Measurements from ENCODE around the gene NOBOX.
"Not testable (repeated sequence)": the region's sequence is repeated elsewhere in the genome, so short reads cannot be mapped to it uniquely, and the experiment has no call there.

Gene NOBOX

GRCh38 chr7:144403649-144404061, at the start of gene NOBOX:
Gene NOBOX (minus strand): TSS chr7:144403693.
- no peak for DNase-seq

GRCh38 chr7:144452064-144452463, 48.6 kb upstream of the NOBOX start:
- DNase-seq = no peak

DNA sequence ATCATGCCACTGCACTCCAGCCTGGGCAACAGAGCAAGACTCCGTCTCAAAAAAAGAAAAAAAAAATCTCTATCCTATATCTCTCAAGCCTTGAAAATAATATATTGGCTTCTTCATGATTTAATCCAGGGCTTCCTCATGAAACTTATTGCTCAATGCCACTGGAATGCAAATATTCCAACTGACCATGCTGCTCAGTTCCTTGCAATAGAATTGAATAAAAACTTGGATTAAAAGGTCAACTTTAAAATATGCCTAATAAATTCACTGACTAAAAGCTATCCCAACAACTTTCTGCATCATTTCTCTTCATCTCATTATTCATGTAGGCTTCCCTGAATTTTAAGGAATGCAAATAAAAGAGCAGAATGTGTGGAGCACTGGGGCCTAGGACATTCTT, 42.1 kb upstream of the NOBOX start:
- DNase-seq = no peak

- no peak for DNase-seq
These were observed 36.3 kb upstream of the NOBOX start for GRCh38 chr7:144439717-144440205.

- DNase-seq = peak; percentile 36
These were observed 35.3 kb upstream of the NOBOX start for GRCh38 chr7:144438759-144439158.

DNA sequence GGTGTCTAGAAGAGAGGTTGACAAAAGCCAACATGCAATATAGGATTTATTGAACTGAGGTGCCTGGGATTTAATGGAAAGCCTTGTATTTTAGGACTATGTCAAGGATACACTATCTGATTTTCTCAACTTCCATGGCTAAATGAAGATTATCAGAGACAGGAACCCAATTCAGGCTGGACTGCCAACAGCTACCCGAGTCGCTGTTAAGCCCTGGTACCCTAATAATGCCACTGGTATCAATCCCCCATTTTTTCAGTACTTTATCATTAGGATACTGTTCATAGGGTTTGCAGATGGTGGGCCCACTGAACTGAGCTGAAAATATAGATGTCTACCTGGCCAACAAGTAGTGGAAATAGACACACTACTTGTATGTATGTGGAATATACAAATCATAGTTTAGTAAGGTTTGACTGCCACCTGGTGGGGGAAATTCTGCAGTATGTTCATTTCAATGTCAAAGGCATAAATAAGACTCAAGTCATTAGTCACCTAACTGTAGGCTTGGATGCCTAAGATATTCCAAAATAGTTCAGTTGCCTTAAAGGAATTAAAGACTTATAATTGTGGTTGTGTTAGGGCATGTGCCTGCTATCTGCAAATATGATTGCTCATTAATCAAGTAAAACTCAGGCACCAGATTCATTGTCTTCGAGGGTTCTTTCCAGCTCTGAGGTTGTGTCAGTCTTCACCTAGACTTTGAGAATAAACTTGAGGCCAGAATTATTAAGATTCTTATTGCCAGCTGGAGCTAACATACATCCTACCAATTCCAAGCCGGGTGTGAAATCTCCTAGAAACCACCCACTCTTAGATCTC, 34.1 kb upstream of the NOBOX start:
- DNase-seq = peak; percentile 84

- DNase-seq = no peak
These were observed 33.0 kb upstream of the NOBOX start for GRCh38 chr7:144436500-144436899.

DNA sequence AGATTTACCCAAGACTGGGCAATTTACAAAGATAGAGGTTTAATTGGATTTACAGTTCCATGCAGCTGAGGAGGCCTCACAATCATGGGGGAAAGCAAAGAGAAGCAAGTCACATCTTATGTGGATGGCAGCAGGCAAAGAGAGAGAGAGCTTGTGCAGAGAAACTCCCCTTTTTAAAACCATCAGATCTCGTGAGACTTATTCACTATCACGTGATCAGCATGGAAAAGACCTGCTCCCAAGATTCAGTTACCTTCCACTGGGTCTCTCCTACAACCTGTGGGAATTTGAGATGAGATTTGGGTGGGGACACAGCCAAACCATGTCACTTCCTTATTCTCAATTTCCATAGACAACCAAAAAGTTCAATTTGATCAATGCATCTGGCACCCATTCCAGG, 24.9 kb upstream of the NOBOX start:
- DNase-seq = no peak

DNA sequence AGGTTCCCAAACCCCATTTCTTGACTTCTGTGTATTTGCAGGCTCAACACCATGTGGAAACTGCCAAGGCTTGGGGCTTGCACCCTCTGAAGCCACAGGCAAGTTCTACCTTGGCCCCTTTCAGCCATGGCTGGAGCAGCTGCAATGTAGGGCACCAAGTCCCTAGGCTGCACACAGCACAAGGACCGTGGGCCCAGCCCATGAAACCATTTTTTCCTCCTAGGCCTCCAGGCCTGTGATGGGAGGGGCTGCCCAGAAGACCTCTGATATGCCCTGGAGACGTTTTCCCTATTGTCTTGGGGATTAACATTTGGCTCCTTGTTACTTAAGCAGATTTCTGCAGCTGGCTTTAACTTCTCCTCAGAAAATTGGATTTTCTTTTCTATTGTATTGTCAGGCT, 24.0 kb upstream of the NOBOX start:
- DNase-seq = not testable (repeated sequence)

- not testable (repeated sequence) for DNase-seq
These were observed 15.4 kb upstream of the NOBOX start for GRCh38 chr7:144418931-144419330.

DNA sequence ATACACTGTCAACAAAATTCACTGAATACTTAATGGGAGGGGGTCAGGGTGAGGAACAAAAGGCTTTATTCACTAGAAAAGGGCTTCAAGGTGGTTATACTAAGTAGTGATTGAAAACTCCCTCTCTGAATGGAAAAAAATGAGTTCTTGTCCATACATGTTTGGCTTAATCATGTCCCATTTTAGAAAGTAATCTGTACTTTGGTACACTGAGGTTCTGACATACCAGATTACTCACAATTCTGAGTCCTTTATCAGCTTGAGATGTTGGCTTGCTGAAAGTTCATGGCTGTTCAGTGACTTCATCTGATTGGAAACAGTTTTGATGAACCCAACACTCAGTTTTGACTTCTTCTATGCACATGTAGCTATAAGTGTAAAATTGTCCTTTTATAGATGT, 12.8 kb upstream of the NOBOX start:
- DNase-seq = no peak

- DNase-seq = no peak
These were observed 12.4 kb upstream of the NOBOX start for GRCh38 chr7:144415858-144416257.

DNA sequence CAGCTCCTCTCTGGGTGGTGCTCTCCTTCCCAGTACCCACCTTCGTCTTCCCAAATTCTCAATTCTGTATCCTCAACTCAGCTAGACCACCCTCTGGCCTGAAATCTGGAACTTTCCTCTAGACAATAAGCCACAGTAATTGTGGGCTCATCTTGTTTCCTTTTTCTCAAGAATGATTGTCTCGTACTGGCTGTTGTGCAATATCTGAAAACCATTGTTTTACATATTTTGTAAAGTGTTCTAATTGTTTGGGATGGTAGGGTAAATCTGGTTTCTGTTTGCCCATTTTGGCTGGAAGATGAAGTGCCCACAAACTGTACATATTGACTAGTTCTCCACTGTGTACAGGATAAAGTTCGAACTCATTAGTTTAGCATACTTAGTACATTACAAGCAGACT, 11.3 kb upstream of the NOBOX start:
- DNase-seq = no peak

DNA sequence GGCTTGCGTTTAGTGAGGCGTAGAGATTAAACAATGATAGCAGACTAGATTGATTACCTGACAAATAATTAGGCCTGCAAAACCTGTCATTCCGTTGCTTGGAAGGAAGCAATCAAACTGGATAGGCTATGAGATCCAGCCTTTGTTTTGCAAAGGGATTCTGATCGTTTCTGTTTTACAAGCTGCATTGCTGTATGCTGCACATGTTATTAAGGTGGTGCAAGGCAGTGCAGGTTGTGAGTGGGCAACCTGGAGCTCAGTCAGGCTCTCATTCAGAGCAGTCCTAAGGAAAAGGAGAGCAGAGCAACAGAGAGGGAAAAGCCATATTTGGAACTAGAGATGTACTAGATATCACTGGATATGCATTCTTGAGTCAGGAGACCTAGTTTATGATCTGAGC, 6.9 kb upstream of the NOBOX start:
- no peak for DNase-seq

GRCh38 chr7:144408121-144408520, 4.6 kb upstream of the NOBOX start:
- no peak for DNase-seq

GRCh38 chr7:144407266-144407931, 3.9 kb upstream of the NOBOX start:
- no peak for DNase-seq

- no peak for DNase-seq
These were observed 1.5 kb upstream of the NOBOX start for GRCh38 chr7:144404946-144405345.

GRCh38 chr7:144403102-144403501, 391 bp downstream of the NOBOX start:
- DNase-seq = no peak

- no peak for DNase-seq
These were observed 2.0 kb downstream of the NOBOX start for GRCh38 chr7:144401490-144401889.

- DNase-seq = no peak
These were observed 3.5 kb downstream of the NOBOX start for GRCh38 chr7:144399946-144400345.

- no peak for DNase-seq
These were observed 4.6 kb downstream of the NOBOX start for GRCh38 chr7:144398911-144399310.

GRCh38 chr7:144398291-144398690, 5.2 kb downstream of the NOBOX start:
- DNase-seq = no peak

GRCh38 chr7:144397086-144397485, 6.4 kb downstream of the NOBOX start:
- DNase-seq = no peak

DNA sequence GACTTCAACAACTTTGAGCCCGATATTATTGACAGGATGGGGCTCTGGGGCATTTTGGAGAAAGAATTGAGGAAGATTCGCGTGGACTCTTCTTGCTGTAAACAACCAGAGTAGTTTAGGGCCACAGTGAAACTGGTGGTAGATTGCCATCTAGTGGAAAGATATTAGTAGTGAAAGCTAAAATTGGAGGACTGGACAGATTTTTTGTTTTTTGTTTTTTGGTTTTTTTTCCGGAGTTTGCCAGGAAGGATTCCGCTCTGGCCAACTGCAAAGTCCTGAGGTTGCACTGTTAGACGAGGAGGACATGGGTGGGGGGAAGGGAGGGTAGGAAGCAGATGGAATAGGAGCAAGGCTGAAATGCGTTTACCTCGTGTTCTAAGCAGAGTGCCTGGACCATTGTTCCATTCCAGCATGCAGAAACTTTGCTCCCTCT, 11.7 kb downstream of the NOBOX start:
- DNase-seq = peak; percentile 87

Measured in hematopoietic multipotent progenitor cell treated with erythropoietin and hydrocortisone succinate and interleukin-3 and kit ligand, for 6 days (in vitro differentiated cells).